Activated T-helper 2 cell treated with anti-CD3 and anti-CD28 coated beads, Interferon-gamma antibody, Interleukin-2, Interleukin-4, amounts not matched to agents 10 μg/mL and 5 μg/mL and 100 μg/mL, durations not matched to agents 14 hours and 24 hours and 36 hours (primary cell): ENCODE measurements around the gene COCH. TPM values are rescaled to one million over a fixed set of nuclear protein-coding genes. Genes with fewer than 3 reads are reported as not detected.
"Not testable (repeated sequence)": the region's sequence is repeated elsewhere in the genome, so short reads cannot be mapped to it uniquely, and the experiment has no call there.

Experiments
- DNase-seq: peaks from one replicate; pipeline ENCODE4 v3.0.0; 2021; ENCODE audit warnings: low spot score
- H3K27ac Mint-ChIP-seq: one replicate; pipeline ENCODE4 v1.8.0; 2021; ENCODE audit warnings: mixed read lengths
- H3K27me3 Mint-ChIP-seq: one replicate; pipeline ENCODE4 v1.8.0; 2021; ENCODE audit warnings: low read depth, mixed read lengths
- H3K36me3 Mint-ChIP-seq: one replicate; pipeline ENCODE4 v1.8.0; 2021; ENCODE audit warnings: low read depth, mixed read lengths
- H3K4me1 Mint-ChIP-seq: one replicate; pipeline ENCODE4 v1.8.0; 2021; ENCODE audit warnings: low read depth, mixed read lengths
- H3K4me3 Mint-ChIP-seq: one replicate; pipeline ENCODE4 v1.8.0; 2021; ENCODE audit warnings: low read depth, mild to moderate bottlenecking, moderate library complexity, mixed read lengths
- H3K9me3 Mint-ChIP-seq: one replicate; pipeline ENCODE4 v1.8.0; 2021; ENCODE audit warnings: mixed read lengths
- intact Hi-C: fragments of 100-400 bp; cut with micrococcal nuclease; formaldehyde crosslinking; loops from one replicate; pipeline ENCODE4 v1.15.1; 2023
- total RNA-seq: library from RNA; stranded (reverse); gene quantifications from 2 replicates; pipeline ENCODE4 v1.2.3, GENCODE V29; 2022

COCH gene
- total RNA-seq, 1 donor from 2014 or later, result 1.7 TPM

DNA sequence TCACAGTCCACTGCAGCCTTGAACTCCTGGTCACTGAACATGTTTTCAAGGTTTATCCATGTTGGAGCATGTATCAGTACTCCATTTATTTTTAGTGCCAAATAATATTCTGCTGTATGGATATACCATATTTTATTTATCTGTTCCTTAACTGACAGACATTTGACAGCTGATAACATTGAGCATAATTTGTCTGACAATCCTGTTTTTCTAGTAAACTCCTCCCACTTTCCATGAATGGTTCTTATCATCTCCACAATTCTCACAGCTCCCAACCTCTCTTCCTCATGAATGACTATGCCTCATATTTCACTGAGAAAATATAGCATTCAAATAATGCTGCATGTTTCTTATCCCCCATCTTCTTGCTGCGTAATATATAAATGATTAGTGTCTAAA, 33.3 kb downstream of the COCH start:
- H3K27ac Mint-ChIP-seq, result no peak overlapping the region
- H3K9me3 Mint-ChIP-seq, result no peaks in the 10 kb centered on the region
- intact Hi-C loops, result loop anchor here (2.0 kb wide), 1 partner anchor 251 kb away; no protein-coding TSS in a partner anchor
- DNase-seq, result no peak
- peaks cover 28% of the 10 kb centered on the region for H3K36me3 Mint-ChIP-seq
- H3K4me1 Mint-ChIP-seq, result peaks cover 6% of the 10 kb centered on the region
- no peak overlapping the region for H3K4me3 Mint-ChIP-seq
- H3K27me3 Mint-ChIP-seq, result no peaks in the 10 kb centered on the region

DNA sequence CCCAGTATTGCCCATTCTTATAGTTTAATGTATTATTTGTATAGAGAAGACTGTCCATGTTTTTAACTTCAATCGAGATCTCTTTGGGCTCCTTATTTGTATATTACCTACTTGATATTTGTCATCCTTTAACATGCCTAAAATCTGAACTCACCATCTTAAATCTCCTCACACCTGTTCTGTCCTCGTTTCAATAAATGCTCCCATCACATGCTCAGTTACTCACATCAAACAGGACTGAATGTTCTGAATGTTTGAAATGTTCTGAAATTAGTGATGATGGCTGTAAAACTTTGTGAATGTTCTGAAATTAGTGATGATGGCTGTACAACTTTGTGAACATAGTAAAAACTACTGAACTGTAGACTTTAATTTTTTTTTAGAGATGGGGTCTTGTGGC, 34.5 kb downstream of the COCH start:
- Mint-ChIP-seq H3K27ac (no peak overlapping the region), H3K36me3 (peaks cover 28% of the 10 kb centered on the region), H3K4me3 (no peak overlapping the region), H3K9me3 (no peaks in the 10 kb centered on the region), H3K27me3 (no peaks in the 10 kb centered on the region), H3K4me1 (peaks cover 7% of the 10 kb centered on the region)
- intact Hi-C loops, result no loop called here
- DNase-seq, result no peak

DNA sequence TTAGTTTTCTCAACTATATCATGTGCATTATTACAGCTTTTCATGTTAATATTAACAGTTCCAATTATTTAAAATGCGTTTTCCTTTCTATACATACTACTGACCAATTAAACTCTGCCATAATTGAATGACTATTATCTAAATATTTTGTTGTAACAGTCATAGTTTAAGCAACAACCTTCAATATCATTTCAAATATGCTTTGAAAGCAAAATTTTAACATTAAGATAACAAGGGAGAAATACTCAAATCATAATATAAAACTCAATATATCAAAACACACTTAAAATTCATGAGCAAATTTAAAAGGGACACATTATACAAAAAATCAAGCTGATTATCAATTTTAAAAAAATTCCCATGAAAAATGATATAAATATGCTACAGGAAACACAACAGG, 40.5 kb downstream of the COCH start:
- no peak for DNase-seq
- Mint-ChIP-seq H3K4me3 (no peak overlapping the region), H3K36me3 (peaks cover 16% of the 10 kb centered on the region), H3K4me1 (peaks cover 8% of the 10 kb centered on the region), H3K27me3 (no peaks in the 10 kb centered on the region), H3K9me3 (no peaks in the 10 kb centered on the region), H3K27ac (no peak overlapping the region)
- intact Hi-C loops, result no loop called here

DNA sequence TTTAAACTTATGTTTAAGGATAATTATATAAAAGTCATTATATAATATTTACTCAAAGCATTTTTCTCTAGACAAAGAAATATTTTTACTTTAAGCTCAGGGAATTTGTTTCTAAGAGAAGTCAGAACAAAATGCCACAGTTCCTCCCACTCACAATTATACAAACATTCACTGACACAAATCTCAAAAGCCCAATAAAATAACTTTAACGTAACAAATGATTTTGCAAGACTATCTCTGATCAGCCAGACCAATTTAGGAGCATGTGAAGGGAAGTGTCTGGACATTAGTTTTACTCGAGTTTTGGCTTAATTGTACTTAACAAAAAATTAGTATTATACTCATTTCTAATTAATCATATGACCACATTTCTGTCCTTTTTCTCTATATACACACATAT, 41.2 kb downstream of the COCH start:
- H3K36me3 Mint-ChIP-seq, result peaks cover 20% of the 10 kb centered on the region
- no peaks in the 10 kb centered on the region for H3K9me3 Mint-ChIP-seq
- no peak overlapping the region for H3K27ac Mint-ChIP-seq
- no peak overlapping the region for H3K4me3 Mint-ChIP-seq
- H3K4me1 Mint-ChIP-seq, result peaks cover 8% of the 10 kb centered on the region
- DNase-seq, result no peak
- no peaks in the 10 kb centered on the region for H3K27me3 Mint-ChIP-seq
- intact Hi-C loops, result no loop called here

DNA sequence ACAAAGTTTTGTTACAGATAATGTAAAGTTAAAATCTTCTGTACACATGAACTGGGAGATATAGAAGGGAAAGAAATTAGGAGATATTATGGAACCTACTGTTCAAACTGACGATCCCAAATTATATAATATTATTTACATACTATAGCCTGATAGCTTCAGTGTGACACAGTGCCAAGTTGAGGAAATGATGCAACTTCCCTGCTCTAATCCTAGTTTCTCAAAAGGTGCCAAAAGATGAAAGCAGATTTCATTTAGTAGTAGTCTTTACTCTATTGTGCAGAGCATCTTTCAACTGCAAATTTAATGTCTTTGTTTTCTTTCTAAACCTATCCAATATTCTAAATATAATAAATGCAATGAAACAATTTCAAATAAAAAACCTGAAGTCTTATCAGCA, 46.9 kb downstream of the COCH start:
- Mint-ChIP-seq H3K36me3 (peaks cover 31% of the 10 kb centered on the region), H3K4me1 (peaks cover 17% of the 10 kb centered on the region), H3K27ac (no peak overlapping the region), H3K27me3 (no peaks in the 10 kb centered on the region), H3K4me3 (no peak overlapping the region), H3K9me3 (no peaks in the 10 kb centered on the region)
- no peak for DNase-seq
- intact Hi-C loops, result no loop called here

DNA sequence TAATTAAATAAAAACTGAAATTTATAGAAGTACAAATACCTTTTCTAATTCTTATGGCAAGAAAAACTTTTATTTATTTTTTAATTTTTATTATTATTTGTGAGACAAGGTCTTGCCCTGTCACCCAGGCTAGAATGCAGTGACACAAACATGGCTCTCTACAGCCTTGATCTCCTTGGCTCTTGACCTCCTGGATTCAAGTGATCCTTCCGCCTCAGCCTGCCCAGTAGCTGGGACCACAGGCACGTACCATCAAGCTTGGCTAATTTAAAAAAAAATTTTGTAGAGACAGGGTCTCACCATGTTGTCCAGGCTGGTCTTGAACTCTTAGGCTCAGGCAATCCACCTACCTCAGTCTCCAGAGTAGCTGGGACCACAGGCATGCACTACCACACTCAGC, 47.4 kb downstream of the COCH start:
- Mint-ChIP-seq H3K36me3 (peaks cover 31% of the 10 kb centered on the region), H3K27me3 (no peaks in the 10 kb centered on the region), H3K27ac (no peak overlapping the region), H3K4me1 (peaks cover 15% of the 10 kb centered on the region), H3K9me3 (no peaks in the 10 kb centered on the region), H3K4me3 (no peak overlapping the region)
- intact Hi-C loops, result no loop called here
- no peak for DNase-seq

DNA sequence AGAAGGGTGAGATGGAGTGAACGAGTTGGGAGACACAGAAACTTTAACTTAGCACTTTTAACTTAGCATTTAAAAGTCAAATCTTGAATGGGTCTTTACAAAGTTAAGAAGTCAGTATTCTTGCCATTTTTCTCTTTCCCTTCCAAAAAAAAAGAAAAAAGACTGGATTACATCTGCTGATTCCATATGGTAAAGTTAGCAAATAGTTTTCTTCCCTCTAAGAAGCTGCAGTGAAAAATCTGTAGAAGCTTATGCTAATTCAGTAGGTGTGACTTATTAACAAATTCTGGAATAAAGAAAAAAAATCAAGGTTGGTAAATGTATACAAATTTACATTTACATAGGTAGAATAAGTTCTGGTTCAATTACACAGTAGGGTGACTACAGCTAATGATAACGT, 50.9 kb downstream of the COCH start:
- Mint-ChIP-seq H3K4me1 (peaks cover 23% of the 10 kb centered on the region), H3K27ac (no peak overlapping the region), H3K36me3 (peaks cover 30% of the 10 kb centered on the region), H3K27me3 (no peaks in the 10 kb centered on the region), H3K4me3 (no peak overlapping the region), H3K9me3 (no peaks in the 10 kb centered on the region)
- DNase-seq, result no peak
- intact Hi-C loops, result no loop called here

DNA sequence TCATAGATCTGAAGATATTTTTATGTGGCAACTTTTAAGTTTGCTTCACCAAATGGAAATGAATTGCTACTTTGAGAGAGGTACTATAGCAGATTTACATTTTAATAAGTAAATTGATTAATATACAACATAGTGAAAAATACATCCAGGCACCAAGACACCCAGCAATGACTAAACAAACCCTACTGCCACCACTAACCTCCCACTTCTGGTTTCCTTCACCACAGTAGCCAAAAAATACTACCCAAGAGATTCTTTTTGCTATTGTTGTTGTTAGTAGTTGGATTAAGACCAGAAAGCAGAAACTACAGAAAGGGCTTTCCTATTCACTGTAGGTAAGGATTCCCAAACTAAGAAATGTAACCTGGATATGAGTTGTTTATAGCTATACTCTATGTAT, 54.1 kb downstream of the COCH start:
- intact Hi-C loops, result no loop called here
- no peak for DNase-seq
- peaks cover 13% of the 10 kb centered on the region for H3K4me1 Mint-ChIP-seq
- peaks cover 22% of the 10 kb centered on the region for H3K36me3 Mint-ChIP-seq
- H3K4me3 Mint-ChIP-seq, result no peak overlapping the region
- no peaks in the 10 kb centered on the region for H3K9me3 Mint-ChIP-seq
- no peak overlapping the region for H3K27ac Mint-ChIP-seq
- no peaks in the 10 kb centered on the region for H3K27me3 Mint-ChIP-seq

DNA sequence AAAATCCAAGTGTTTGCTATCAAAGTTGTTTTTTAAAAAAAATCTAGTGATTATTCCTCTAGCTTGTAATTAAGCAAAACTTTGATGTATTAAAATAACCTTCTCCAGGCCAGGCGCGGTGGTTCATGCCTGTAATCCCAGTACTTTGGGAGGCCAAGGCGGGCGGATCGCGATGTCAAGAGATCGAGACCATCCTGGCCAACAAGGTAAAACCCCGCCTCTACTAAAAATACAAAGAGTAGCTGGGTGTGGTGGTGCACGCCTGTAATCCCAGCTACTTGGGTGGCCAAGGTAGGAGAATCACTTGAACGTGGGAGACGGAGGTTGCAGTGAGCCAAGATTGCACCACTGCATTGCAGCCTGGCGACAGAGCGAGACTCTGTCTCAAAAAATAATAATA, 59.6 kb downstream of the COCH start:
- DNase-seq, H3K27me3 Mint-ChIP-seq, H3K4me3 Mint-ChIP-seq, H3K9me3 Mint-ChIP-seq, intact Hi-C loops, H3K27ac Mint-ChIP-seq, H3K4me1 Mint-ChIP-seq: not testable (repeated sequence)
- H3K36me3 Mint-ChIP-seq, result peaks cover 25% of the 10 kb centered on the region

DNA sequence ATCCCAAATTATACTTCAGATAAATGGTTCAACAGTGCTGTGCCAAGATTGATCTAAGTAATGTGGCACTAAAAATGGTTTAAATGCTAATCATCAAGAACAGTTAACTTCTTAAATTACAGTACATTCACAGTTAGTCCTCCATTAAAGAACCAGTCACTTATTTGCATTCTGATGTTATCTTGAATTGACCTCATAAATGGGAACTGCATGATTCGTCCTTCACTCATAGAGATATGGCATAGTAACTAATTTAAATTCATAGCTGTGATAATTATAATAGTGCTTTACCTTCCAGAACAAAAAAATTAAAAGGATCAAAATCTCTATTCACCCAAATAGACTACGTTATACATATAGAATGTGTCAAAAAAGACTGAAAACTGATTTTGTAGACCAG, 61.1 kb downstream of the COCH start:
- intact Hi-C loops, result no loop called here
- Mint-ChIP-seq H3K27ac (no peak overlapping the region), H3K27me3 (no peaks in the 10 kb centered on the region), H3K36me3 (peaks cover 28% of the 10 kb centered on the region), H3K4me1 (peaks cover 4% of the 10 kb centered on the region), H3K9me3 (no peaks in the 10 kb centered on the region), H3K4me3 (no peak overlapping the region)
- no peak for DNase-seq

DNA sequence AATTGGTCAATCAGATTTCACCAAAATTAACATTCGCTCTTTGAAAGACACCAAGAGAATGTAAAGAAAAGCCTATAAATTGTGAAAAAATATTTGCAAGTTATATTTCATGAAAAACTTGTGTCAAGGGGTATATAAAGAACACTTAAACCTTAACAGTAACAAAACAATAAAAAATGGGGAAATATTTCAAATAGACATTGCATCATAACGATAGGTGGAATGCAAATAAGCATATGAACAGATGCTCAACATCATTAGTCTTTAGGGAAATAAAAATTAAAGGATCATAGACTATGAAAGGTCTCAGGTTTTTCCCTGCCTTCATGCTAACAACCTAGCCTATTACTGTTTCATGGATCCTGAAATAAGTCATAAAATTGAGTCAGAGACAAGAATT, 64.3 kb downstream of the COCH start:
- intact Hi-C loops, result no loop called here
- Mint-ChIP-seq H3K4me3 (no peak overlapping the region), H3K27me3 (no peaks in the 10 kb centered on the region), H3K36me3 (peaks cover 36% of the 10 kb centered on the region), H3K9me3 (no peaks in the 10 kb centered on the region), H3K27ac (no peak overlapping the region), H3K4me1 (peaks cover 5% of the 10 kb centered on the region)
- DNase-seq, result no peak

Other genes with a start within 250 kb of the COCH start
- 7.0 and 8.8 TPM in 2 replicates for gene AP4S1, start 151.1 kb downstream of the COCH start, total RNA-seq
- gene STRN3, start 151.8 kb downstream of the COCH start, total RNA-seq, result 26.0 and 26.2 TPM in 2 replicates